NCI-H748 (cell line): Measurements from ENCODE around the gene PLPPR4.
"Not testable (repeated sequence)": the region's sequence is repeated elsewhere in the genome, so short reads cannot be mapped to it uniquely, and the experiment has no call there.

Experiments
- DNase-seq: peaks from one replicate; lab custom pipeline; 2025; ENCODE audit not compliant: unreplicated experiment; lab: John Stamatoyannopoulos, UW

PLPPR4 gene

GRCh38 chr1:99264201-99265021 lies at the start of gene PLPPR4:
PLPPR4 (plus strand) TSS chr1:99264492; CDS start chr1:99264594, 102 bp downstream.
- DNase-seq, result peak; percentile 33

GRCh38 chr1:99216956-99217355 lies 47.3 kb upstream of the PLPPR4 start:
- peak; percentile 24 for DNase-seq

- DNase-seq, result no peak
Measured at GRCh38 chr1:99217599-99217998, 46.7 kb upstream of the PLPPR4 start.

GRCh38 chr1:99218572-99218971 lies 45.7 kb upstream of the PLPPR4 start:
- no peak for DNase-seq

- DNase-seq, result no peak
Measured at GRCh38 chr1:99218999-99219398, 45.3 kb upstream of the PLPPR4 start.

- DNase-seq, result no peak
Measured at GRCh38 chr1:99227056-99227897, 37.0 kb upstream of the PLPPR4 start.

- no peak for DNase-seq
Measured at GRCh38 chr1:99228153-99228552, 36.1 kb upstream of the PLPPR4 start.

- DNase-seq, result no peak
Measured at GRCh38 chr1:99229122-99229521, 35.2 kb upstream of the PLPPR4 start.

GRCh38 chr1:99230695-99231094 lies 33.6 kb upstream of the PLPPR4 start:
- DNase-seq, result no peak

- no peak for DNase-seq
Measured at GRCh38 chr1:99232172-99232571, 32.1 kb upstream of the PLPPR4 start.

- DNase-seq, result no peak
Measured at GRCh38 chr1:99233446-99233845, 30.8 kb upstream of the PLPPR4 start.

- no peak for DNase-seq
Measured at GRCh38 chr1:99236756-99237155, 27.5 kb upstream of the PLPPR4 start.

GRCh38 chr1:99239690-99240089 lies 24.6 kb upstream of the PLPPR4 start:
- DNase-seq, result no peak

- no peak for DNase-seq
Measured at GRCh38 chr1:99240621-99241020, 23.7 kb upstream of the PLPPR4 start.

- no peak for DNase-seq
Measured at GRCh38 chr1:99246152-99246551, 18.1 kb upstream of the PLPPR4 start.

- DNase-seq, result no peak
Measured at GRCh38 chr1:99247199-99247598, 17.1 kb upstream of the PLPPR4 start.

- DNase-seq, result no peak
Measured at GRCh38 chr1:99250728-99251127, 13.6 kb upstream of the PLPPR4 start.

GRCh38 chr1:99251308-99251707 lies 13.0 kb upstream of the PLPPR4 start:
- DNase-seq, result no peak

GRCh38 chr1:99252630-99253029 lies 11.7 kb upstream of the PLPPR4 start:
- DNase-seq, result no peak

- DNase-seq, result not testable (repeated sequence)
Measured at GRCh38 chr1:99260402-99260801, 3.9 kb upstream of the PLPPR4 start.

GRCh38 chr1:99265124-99265523 lies 832 bp downstream of the PLPPR4 start:
- DNase-seq, result no peak

GRCh38 chr1:99266726-99267125 lies 2.4 kb downstream of the PLPPR4 start:
- DNase-seq, result no peak
